Measurements from ENCODE around the gene TAF11L5. TPM values are rescaled to one million over a fixed set of nuclear protein-coding genes. Genes with fewer than 3 reads are reported as not detected.

The TAF11L5 gene
- total RNA-seq, 1 donor from 2014 or later = not detected

Other genes with a start within 250 kb of the TAF11L5 start
- not detected in 2 replicates for gene TAF11L2, start 27.0 kb upstream of the TAF11L5 start, total RNA-seq
- gene TAF11L3, start 6.9 kb upstream of the TAF11L5 start, total RNA-seq = not detected in 2 replicates
- gene TAF11L4, start 3.4 kb upstream of the TAF11L5 start, total RNA-seq = not detected in 2 replicates
- not detected in 2 replicates for gene TAF11L6, start 3.4 kb downstream of the TAF11L5 start, total RNA-seq
- not detected in 2 replicates for gene TAF11L7, start 60.5 kb downstream of the TAF11L5 start, total RNA-seq
- gene TAF11L8, start 65.7 kb downstream of the TAF11L5 start, total RNA-seq = not detected in 2 replicates
- not detected in 2 replicates for gene TAF11L9, start 69.2 kb downstream of the TAF11L5 start, total RNA-seq
- gene TAF11L10, start 72.6 kb downstream of the TAF11L5 start, total RNA-seq = not detected in 2 replicates
- gene TAF11L11, start 78.9 kb downstream of the TAF11L5 start, total RNA-seq = not detected in 2 replicates
- gene TAF11L12, start 85.2 kb downstream of the TAF11L5 start, total RNA-seq = not detected in 2 replicates
- not detected in 2 replicates for gene TAF11L13, start 106.9 kb downstream of the TAF11L5 start, total RNA-seq
- not detected in 2 replicates for gene TAF11L14, start 109.2 kb downstream of the TAF11L5 start, total RNA-seq

Data from pulmonary artery endothelial cell (primary cell).